ENCODE results near the gene PNMA6E.
A peak's percentile ranks its signal among the peaks of the same experiment; 100 is the strongest.

Gene PNMA6E

DNA sequence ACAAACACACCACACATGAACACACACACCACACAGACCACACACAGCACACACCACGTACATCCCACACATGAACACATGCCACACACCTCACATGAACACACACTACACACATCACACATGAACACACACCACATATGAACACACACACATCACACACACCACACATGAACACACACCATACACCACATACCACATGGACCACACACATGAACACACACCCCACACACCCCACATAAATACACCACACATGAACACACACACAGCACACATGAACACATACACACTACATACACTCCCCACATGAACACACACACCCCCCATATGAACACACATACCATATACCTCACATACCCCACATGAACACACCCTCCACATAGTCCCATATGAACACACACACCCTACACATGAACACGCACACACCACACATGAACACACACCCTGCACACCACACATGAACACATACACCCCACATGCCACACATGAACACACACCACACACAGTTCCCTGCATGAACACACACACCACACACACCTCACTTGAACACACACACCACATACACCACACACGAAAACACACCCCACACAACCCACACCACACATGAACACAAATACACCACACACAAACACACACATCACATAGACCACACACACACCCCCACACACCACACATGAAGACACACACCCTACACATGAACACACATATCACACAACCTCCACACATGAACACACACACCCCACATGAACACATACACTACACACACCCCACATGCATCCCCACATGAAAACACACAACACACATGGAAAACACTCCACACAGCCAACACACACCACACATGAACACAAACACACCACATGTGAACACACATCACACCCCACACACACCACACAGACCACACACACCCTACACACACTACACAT is 18.3 kb downstream of the PNMA6E start:
- DNase-seq: no peak

DNA sequence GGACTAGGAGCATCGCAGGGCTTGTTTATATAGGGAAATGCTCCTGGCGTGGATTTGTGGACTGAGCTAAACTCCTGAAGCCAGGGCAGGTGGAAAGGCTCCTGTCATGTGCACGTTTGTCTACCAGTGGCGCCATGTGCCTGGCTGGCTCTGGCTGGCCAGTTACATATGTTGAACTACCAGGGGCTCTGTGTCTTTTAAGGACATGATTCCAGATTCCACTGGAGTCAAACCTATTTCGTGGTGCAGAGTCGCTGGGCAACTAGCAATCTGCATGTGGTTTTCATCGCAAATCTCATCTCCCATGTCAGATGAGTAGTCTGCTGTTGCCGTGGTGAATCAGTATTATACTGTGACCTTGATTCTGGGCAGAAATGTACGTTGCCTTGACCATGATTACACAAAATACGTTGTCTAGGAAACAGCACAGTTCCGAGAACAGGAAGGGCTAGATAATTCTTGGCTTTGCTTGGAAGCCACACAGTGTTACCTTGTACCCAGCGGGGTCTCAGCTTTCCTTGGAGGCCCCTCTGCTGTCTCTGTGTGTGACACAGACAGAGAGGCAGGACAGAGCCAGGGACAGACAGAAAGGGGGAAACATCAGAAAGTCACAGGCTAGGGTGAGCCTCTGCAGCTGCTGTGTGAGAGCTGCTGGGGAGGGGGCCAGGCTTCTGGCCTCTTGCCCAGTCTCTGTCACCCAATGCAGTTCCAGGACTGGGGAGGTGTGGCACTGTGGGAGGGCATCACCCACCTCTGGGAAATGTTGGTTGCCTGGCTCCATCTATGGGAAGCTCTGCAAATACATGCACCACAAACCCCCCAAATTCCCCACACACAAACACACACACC is 19.2 kb downstream of the PNMA6E start:
- DNase-seq: peak; percentile 50

DNA sequence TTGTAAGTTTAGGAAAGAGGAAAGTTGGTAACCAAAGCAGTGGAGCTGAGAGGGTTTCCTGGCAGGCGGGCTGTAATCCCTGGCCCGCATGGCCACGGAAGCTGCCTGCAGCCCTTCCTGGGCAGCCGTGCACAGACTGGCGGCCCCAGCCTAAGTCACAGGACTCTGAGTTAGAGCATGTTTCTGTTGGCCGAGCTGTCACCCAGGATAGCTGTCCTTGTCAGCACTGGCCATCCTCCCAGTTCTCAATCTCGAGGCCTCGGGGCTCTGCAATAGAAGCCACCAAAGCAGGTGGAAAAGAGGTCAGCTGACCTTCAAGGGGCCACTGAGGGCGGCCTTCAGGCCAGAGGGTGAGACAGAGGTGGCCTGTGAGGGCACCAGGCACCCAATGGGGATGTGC is 20.5 kb downstream of the PNMA6E start:
- DNase-seq: no peak

DNA sequence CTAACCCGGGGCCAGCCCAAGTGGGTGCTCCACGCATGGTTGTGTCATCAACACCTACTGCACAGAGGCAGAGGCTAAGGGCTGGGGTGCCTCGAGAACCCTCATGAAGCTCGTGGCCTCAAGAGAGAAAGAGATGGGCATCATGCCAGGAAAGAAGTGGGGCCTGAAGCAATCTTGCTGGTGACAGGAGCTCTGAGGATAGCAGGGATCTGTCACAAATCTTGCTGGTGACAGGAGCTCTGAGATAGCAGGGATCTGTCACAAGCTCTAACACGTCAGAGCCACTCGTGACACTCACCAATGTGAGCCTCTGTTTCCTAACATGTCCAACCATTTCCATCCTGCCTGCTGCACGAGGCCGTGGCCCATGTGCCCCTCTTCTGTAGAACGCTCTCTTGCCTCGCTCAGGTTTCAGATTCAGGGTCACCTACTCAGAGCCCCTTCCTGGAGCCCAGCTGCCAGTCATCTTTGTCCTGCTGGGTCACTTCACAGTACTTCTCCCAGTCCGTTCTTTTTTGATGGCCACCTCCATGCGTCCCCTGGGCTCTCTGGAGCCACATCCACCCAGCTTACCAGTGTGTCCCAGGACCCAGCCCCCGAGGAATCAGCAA is 21.1 kb downstream of the PNMA6E start:
- peak; percentile 19 for DNase-seq

DNA sequence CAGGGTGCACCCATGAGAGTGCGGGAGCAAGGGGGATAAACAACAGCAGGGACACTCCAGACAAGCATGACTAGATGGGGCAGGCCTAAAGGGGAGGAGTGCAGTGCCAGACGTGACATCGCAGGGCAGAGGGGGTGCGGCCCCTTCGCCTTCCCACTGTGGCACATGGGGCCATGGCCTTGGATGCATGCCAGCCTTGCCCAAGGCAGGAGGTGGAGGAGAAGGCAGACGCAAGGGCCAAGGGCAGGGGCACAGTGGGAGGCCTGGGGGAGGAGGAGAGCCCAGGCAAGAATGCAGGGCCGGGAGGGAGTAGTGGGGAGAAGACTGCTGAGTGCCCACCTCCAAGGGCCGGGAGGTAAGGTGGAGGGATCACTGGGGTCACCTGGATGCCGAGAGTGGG is 21.6 kb downstream of the PNMA6E start:
- DNase-seq: no peak

DNA sequence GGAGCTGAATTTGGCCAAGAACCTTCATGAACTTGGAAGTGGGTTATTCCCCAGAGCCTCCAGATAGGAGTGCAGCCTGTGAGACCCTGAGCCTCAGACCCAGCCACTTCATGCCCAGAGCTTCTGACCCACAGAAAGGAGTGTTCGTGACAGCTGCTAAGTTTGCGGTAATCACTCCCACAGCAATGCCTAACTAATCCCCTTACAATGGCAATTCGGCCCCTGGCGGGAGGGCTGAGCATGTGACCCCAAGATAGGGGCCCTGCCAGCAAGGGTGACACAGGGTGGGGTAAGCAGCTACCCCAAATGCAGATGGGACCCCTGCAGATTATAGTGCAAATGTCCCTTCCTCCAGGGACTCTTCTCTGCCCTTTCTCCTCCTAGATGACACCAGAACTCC is 22.5 kb downstream of the PNMA6E start:
- DNase-seq: no peak

DNA sequence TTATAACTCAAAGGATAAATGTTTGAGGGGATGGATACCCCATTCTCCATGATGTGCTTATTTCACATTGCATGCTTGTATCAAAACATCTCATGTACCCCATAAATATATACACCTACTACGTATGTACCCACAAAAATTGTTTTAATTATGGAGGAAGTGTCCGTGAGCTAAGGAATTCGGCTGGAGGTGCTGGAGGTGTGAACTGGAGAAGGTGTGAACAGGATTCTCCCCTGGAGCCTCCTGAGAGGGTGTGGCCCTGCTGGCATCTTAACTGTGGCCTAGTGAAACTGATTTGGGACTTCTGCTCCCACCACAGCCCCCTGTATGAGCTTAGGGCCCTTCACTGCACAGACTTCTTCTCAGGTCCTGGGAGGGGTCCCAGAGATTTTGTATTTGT is 23.4 kb downstream of the PNMA6E start:
- no peak for DNase-seq

DNA sequence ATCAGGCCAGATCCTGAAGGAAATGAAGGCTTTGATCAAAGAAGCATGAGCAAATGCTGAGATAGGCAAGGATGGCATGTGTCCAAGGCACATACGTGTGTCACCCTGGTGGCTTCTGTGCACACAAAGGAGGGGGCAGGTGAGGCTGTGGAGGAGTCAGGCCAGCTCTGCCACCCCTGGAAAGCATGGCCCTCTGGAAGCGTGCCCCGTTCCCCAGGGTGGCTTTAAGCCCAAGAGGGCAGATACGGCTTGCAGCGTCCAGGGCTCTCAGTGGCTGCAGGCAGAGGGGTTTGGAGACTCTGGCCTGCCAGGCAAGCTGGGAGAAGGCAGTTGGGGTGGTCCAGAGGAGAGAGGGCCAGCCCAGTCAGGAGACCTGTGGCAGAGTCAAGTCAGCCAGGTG is 25.6 kb downstream of the PNMA6E start:
- DNase-seq: no peak

DNA sequence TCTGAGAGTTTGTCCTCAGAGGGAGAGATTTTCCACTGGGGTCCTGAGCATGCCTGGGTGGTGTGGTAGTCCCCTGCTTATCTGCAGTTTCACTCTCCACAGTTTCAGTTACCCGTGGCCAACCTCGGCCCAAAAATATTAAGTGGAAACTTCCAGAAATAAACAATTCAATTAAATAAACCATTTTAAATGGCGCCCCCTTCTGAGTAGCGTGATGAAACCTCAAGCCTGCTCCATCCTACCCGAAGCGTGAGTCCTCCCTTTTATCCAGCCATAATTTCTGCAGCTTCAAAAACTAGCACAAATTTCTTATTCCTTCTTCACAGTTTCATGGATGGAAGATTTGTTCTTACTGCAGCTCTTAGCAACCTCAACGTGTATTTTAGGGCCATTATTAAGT is 26.7 kb downstream of the PNMA6E start:
- DNase-seq: no peak

DNA sequence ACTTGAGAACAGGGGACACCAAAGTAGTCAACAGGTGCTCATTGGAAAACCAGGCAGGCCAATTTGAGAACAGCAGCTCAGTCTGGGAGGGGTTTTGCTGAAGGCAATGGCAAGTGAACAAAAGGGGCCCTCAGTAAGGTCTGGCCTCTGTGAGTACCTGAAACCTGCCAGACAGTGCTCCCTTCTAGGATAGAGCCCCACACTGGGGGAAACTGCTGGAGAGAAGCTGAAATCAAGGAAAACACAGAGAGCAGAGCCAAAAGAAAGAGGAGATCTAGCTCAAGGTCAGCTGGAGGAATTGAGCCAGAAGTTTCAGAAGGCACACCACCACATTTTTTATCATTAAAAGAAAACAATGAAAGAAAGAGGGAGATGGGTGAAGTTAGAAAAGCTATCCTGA is 28.2 kb downstream of the PNMA6E start:
- DNase-seq: no peak

DNA sequence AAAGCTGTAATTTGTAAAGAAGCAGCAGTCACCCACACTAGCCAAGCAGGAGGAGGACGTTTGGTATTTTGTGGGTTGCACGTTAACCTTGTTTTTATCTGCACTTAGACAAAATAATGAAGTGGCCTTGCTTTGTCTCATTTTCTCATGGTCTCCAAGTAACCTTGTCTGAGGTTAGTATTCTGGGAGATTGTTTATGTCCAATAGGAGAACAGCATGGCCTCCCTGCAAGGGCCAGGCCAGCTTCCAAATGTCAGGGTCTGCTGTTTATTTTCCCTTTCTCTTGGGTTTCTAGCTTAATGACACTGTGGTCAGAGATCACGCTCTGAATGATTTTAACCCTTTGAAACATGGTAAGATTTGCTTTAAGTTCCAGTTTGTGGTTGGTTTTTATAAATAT is 29.9 kb downstream of the PNMA6E start:
- DNase-seq: no peak

DNA sequence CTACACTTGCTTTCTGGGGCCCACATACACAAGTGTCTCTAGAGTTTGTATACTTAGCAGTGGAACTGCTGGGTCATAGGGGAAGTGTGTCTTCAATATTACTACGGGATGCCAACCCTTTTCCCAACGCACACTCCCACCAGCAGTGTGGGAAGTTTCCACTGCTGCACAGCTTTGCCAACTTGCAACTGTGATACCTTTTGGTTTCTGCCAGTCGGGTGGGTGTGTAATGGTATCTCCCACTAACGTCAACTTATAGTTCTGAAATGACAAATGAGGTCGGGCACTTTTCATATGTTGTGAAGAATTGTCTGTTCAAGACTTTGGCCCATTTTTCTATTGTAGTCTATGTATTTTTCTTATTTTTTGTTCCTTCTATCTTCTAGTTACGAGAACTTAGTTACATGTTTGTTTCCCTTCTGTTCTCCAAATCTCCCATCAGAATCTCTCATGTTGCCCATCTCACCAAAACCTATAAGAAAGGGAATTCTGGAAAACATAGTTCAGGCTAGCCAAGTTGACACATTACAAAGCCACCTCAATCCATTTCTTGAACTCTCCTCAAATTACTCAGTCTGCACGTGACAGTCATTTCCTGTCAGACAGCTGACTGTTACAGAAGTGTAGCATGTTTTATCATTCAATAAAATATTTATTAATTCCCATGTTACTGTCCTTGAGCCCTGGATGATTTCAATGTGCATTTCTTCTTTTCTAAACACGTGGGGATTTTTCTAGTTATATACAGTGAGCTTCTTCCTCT is 30.7 kb downstream of the PNMA6E start:
- DNase-seq: no peak

DNA sequence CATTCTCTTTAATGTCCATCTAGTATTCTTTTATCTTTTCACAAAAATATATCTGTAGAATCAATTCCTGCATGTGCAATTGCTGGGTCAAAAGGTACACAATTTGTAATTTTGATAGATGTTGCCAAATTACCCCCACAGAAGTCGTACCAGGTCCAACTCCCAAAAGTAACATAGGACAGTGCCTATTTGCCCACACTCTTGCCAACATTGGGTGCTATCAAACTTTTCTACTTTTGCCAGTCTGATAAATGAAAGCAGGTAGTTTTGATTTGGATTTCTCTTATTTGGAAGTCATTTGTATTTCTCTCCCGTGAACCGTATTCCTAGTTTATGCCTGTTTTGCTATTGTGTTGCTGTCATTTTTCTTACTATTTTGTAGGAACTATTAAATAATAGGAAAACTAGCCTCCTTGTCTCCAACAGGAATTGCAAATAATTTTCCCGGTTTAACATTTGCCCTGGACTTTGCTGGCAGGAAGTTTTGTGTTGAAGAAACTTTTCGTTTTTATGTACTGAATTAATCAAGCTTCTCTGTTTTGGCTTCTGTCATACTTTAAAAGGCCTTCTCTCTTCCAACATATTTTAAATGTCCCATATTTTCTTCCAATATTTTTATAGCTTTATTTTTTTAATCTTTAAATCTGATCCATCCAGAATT is 34.1 kb downstream of the PNMA6E start:
- no peak for DNase-seq

DNA sequence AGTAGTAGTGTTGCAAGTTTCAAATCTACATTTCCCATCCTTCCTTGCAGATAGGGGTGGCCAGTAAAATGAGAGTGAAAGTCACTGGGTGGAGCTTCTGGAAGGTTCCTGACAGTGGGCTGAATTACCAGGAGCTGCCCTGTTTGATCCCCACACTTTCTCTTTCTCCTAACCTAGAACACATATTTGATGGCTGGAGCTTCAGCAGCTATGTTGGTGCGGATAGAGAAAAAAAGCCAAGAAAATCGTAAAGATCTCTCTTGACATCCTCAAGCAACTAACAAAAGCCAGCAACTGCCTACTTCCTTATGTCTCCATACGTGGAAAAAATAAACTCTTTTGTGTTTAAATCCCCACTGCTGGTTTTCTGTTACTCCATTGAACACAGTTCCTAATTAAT is 35.0 kb downstream of the PNMA6E start:
- no peak for DNase-seq

DNA sequence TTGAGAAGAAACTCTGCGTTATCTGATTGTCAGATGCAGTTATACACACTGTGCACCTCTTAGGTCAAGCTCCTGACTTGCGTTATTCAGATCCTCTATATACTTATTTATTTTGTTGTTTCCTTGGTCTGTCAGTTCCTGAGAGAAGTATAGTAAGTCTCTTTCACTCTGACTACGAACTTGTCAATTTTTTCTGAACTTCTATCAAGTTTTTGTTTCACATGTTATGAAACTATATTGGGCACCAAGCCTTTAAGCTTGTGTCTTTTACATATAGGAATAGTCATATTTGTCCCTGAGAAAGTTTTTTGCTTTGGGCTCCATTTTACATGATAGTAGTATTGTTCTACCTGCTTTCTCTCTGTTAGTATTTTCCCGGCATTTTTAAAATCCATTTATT is 35.5 kb downstream of the PNMA6E start:
- DNase-seq: no peak

DNA sequence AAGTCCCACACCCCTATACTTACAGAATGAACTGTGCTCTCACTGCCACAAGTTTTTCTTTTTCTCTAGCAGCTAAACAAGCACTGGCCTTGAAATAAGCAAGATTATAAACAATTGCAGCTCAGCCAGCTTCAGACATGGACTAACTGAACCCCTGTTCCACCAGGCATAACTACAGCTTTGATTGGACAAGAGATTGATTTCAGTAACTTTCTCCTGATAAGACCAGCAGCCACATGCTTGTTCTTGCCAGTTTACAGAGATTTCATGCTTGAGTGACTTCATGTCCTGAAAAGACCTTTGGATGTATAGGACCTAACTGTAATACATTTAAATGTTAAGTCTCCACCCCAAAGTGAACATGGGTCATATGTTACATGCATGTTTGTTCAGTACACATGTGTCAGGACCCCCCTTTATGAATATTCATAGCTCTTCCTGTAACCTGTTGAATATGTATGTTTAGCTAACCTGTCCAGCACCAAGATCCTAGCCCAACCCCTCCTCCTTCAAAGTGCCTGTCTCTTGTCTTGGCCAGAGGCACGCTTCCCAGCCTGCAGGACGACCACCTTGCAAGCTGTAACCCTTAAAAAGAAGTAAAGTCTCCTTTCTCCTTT is 39.3 kb downstream of the PNMA6E start:
- DNase-seq: no peak

DNA sequence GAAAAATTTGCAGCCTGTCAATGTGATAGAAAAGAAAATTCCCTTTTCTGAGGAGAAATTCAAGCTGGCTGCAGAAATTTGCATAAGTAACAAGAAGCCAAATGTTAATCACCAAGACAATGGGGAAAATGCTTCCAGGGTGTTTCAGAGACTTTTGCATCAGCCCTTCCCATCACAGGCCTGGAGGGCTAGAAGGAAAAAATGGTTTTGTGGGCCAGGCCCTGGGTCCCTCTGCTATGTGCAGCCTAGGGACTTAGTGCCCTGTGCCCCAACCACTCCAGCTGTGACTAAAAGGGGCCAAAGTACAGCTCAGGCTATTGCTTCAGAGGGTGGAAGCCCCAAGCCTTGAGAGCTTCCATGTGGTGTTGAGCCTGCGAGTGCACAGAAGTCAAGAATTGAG is 43.3 kb downstream of the PNMA6E start:
- no peak for DNase-seq

DNA sequence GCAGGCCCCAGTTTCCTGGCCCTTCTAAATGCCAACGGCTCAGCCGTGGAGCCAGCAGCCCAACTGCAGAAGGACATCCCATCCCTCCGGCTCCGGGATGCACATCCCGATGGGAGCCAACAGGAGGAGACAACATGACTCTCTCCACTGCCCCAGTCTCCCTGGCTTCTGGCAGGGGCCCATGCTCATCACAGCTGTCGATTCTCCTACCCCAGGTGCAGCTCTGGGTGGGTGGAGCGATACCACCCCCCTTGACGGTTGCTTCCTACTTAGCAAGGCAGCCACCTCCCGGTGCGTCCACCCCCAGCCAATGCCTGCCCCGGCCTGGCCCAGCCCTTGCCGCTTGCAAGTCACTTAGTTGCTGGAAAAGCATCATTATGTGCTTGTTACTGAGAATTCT is 47.7 kb downstream of the PNMA6E start:
- no peak for DNase-seq

DNA sequence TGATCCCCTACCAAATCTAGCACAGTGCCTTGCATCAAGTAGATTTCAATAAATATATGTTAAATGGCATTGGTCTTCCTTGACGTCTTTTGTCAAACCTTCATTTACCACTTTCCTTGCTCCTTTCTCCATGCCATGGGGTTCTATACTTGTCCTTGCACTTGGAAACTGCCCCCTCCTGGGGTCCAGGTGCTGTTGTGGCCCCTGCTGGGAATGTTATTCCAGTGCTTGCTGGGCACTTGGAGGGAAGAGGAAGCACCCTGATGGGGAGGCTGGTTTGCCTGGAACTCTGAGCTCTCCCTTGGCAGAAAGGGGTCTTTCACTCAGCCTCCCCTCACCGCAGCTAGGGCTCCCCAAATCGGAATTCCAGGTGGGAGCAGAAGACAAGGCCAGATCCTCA is 48.3 kb downstream of the PNMA6E start:
- DNase-seq: no peak

DNA sequence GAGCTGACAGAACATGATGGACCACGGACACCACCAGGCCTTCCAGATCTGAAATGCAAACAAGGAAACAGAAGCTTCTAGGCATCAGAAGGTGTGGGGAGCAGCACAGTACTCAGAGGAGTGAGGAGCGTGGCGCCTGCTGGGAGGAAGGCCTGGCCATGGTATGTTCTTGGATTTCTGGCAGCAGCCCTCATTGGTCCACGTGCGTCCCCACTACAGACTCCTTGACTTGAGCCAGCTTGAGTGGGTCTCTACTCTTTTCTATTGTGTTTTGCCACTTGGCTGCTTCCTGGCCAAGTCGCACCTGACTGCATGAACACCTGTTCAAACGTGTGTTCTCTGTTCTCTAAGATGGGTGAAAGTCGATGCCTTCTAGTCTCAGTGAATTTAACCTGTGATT is 49.2 kb downstream of the PNMA6E start:
- no peak for DNase-seq

DNA sequence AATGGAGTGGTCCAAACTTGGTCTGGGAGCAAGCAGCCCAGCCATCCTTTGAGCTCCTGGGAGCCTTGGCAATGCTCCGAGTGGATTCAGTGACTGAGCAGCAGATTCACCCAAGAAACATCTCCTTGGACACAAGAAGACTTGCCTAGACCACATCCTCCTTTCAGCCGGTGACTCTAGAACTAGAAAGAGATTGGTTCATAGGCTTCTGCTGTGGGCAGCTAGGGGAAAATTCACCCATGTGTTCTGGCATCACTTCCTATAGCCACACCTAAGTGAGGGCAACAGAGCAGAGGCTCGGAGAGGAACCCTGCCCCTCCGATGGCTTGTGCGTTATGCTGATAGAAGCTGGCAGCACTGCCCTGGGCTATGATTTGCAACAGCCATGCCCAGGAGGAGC is 51.2 kb downstream of the PNMA6E start:
- DNase-seq: no peak

DNA sequence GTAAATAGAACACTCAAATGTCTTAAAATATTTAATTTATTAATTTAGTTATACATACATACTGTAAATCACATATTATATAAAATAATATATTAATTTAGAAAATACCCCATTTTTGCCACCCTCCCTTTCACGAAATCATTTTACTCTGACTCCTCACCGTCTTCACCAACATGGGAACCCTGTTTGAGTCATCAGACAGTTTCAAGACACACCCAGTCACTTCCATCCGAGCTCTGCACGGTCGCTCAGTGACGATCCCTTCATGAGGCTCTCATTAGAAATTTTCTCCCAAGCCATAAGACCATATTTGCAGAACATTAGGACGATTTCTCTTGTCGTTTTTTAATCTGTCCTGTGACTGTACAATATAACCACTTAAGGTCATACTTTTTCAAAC is 52.7 kb downstream of the PNMA6E start:
- DNase-seq: no peak
